Left lung (tissue), 10 donors: Measurements from ENCODE around the gene LRRC4C. TPM values are rescaled to one million over a fixed set of nuclear protein-coding genes. Genes with fewer than 3 reads are reported as not detected.
"Not testable (repeated sequence)": the region's sequence is repeated elsewhere in the genome, so short reads cannot be mapped to it uniquely, and the experiment has no call there.

Source experiments
- ATAC-seq: fragments of 200-7000 bp; cut with Tn5 transposase; one replicate; pipeline ENCODE4 v1.9.1; 2020; ENCODE audit warnings: moderate library complexity
- DNase-seq, 4 donors: peaks; one replicate each; pipeline ENCODE4 v3.0.0-alpha.2; 2013 to 2020
- H3K27ac ChIP-seq, 2 donors: fragments of 200-600 bp; sonication (generic) in 1 of 2; one replicate each; pipeline versions ENCODE4 v1.5.0 to v1.8.0; 2020 to 2021
- H3K27me3 ChIP-seq, 2 donors: fragments of 200-600 bp; sonication (generic) in 1 of 2; one replicate each; pipeline versions ENCODE4 v1.5.0 to v1.8.0; 2020 to 2021
- H3K36me3 ChIP-seq, 2 donors: fragments of 200-600 bp; sonication (generic) in 1 of 2; one replicate each; pipeline versions ENCODE4 v1.5.0 to v1.8.0; 2020 to 2021
- H3K4me1 ChIP-seq, 2 donors: fragments of 200-600 bp; one replicate each; pipeline ENCODE4 v1.8.0; 2021
- H3K4me3 ChIP-seq, 2 donors: fragments of 200-600 bp; sonication (generic) in 1 of 2; one replicate each; pipeline versions ENCODE4 v1.5.0 to v1.8.0; 2020 to 2021; ENCODE audit warnings: mild to moderate bottlenecking in 1 of 2
- H3K9me3 ChIP-seq, 2 donors: fragments of 200-600 bp; sonication (generic) in 1 of 2; one replicate each; pipeline versions ENCODE4 v1.5.0 to v1.8.0; 2020 to 2021
- intact Hi-C, 2 donors: fragments of 100-400 bp; cut with DNase I; formaldehyde crosslinking; loops; one replicate each; pipeline versions ENCODE4 v1.11.2 to v1.14.2; 2022
- polyA plus RNA-seq, 6 donors: library from polyadenylated mRNA; unstranded; fragments of 120-200 nt; gene quantifications; one replicate each; pipeline ENCODE4 v1.2.1, GENCODE V29; 2013; ENCODE audit not compliant: insufficient read length in 6 of 6
- total RNA-seq, 2 donors: library from RNA; stranded (reverse); fragmentation: NEBNext Ultra II Directional; extraction: Animal tissue kit (Norgen Biotek cat#: 25700); gene quantifications; one replicate each; pipeline ENCODE4 v1.2.1, GENCODE V29; 2021
- TF ChIP-seq, protein P1 (sequence below), 2 donors: fragments of 200-600 bp; sonication (generic) in 1 of 2; IDR thresholded peaks; one replicate each; pipeline versions ENCODE4 v1.5.0 to v1.8.0; 2021; ENCODE audit warnings: antibody characterized with exemption in 2 of 2
- donor health status: DM: no; HTN: yes; CAD: no.
- donor health status: DM: no; HTN: no; CAD: no.

LRRC4C gene
- total and polyA plus RNA-seq, 8 donors = 0.50 to 6.8 (median 4.2) TPM

DNA sequence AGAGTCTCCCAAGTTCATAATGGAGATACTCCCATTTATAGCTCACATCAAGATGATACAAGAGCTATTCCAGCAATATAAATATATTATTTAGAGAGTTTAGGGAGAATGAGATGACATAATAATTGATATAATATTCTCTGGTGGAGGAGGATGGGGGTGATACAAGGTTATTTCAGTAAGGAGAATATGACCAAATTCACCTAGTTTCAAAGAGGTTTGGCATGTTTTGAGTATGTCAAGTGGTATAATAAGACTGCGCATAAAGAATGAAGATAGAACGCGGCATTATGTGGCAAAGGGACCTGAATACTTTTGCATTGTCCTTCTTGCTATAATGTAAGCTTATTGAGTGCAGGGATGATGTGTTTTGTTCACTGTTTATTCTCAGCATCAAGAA lies 1283.5 kb downstream of the LRRC4C start:
- no peak for ATAC-seq
- H3K36me3 ChIP-seq = no peaks in the 10 kb centered on the region

DNA sequence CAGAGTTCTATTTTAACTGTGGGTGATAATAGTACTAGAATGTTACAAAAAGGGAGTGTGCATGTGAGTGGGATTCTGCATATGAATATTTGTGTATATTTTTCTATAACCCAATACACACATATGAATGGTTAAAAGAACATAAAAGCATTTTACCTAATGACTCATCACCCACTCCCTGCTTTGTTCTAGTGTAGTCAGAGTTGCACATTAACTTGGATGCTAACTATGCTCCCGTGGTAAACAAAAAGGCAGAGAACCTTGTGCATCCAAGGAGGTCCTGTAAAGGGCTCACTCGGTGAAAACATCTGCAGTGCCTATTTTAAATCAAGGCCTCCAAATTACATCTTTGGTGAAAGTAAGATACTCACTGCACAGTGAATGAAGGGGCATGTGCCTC lies 1289.4 kb downstream of the LRRC4C start:
- intact Hi-C loops = no loop called here
- Histone ChIP-seq H3K27ac (no peak overlapping the region), H3K27me3 (no peaks in the 10 kb centered on the region), H3K36me3 (no peaks in the 10 kb centered on the region), H3K4me1 (no peaks in the 10 kb centered on the region), H3K9me3 (peaks cover 0 to 10% of the 10 kb centered on the region in 2 donors), H3K4me3 (no peak overlapping the region)
- DNase-seq (no peak), ATAC-seq (no peak)
- TF ChIP-seq, protein P1, sequence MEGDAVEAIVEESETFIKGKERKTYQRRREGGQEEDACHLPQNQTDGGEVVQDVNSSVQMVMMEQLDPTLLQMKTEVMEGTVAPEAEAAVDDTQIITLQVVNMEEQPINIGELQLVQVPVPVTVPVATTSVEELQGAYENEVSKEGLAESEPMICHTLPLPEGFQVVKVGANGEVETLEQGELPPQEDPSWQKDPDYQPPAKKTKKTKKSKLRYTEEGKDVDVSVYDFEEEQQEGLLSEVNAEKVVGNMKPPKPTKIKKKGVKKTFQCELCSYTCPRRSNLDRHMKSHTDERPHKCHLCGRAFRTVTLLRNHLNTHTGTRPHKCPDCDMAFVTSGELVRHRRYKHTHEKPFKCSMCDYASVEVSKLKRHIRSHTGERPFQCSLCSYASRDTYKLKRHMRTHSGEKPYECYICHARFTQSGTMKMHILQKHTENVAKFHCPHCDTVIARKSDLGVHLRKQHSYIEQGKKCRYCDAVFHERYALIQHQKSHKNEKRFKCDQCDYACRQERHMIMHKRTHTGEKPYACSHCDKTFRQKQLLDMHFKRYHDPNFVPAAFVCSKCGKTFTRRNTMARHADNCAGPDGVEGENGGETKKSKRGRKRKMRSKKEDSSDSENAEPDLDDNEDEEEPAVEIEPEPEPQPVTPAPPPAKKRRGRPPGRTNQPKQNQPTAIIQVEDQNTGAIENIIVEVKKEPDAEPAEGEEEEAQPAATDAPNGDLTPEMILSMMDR (IDR thresholded peaks at IDR 0.05) = no peak

More for the DNA sequence above, 1283.5 kb downstream of the LRRC4C start:
- intact Hi-C loops = no loop called here
- no peak for DNase-seq
- TF ChIP-seq, protein P1 (IDR thresholded peaks at IDR 0.05) = no peak
- Histone ChIP-seq H3K4me1 (no peaks in the 10 kb centered on the region), H3K27me3 (no peaks in the 10 kb centered on the region), H3K9me3 (peaks cover 0 to 2% of the 10 kb centered on the region in 2 donors), H3K27ac (no peak overlapping the region), H3K4me3 (no peak overlapping the region)

DNA sequence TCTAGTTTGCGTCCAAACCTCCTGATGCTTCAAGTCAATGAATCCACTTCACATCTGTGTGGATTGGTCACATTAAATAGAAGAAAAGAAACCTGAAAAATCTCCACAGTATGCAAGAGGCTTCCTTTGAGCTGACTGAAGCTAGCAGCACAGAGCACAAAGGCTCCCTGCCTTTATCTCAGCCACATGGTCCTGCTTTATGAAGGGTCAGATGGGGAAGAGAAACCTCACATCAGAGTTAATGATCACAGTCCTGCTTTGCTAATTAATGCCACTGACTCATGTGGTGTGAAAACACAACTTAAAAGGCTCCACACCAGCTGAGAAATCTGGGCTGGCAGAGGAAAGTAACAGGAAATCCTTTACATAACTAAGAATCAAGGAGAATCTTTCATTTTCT lies 1291.0 kb downstream of the LRRC4C start:
- Histone ChIP-seq H3K4me3 (no peak overlapping the region), H3K27ac (no peak overlapping the region), H3K27me3 (no peaks in the 10 kb centered on the region), H3K4me1 (no peaks in the 10 kb centered on the region), H3K9me3 (peaks cover 0 to 10% of the 10 kb centered on the region in 2 donors), H3K36me3 (no peaks in the 10 kb centered on the region)
- intact Hi-C loops = no loop called here
- TF ChIP-seq, protein P1 (IDR thresholded peaks at IDR 0.05) = no peak
- DNase-seq (no peak), ATAC-seq (no peak)

DNA sequence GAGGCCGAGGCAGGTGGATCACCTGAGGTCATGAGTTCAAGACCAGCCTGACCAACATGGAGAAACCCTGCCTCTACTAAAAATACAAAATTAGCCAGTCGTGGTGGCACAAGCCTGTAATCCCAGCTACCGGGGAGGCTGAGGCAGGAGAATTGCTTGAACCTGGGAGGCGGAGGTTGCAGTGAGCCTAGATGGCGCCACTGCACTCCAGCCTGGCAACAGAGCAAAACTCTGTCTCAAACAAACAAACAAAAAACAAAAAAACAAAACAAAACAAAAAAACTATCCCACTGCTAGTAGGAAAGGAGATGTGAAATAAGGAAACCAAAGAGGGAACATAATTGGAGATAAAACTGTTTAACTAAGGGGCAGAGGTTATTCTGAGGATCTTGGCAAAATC lies 1291.6 kb downstream of the LRRC4C start:
- H3K4me3 ChIP-seq, H3K27me3 ChIP-seq, H3K27ac ChIP-seq, ATAC-seq, intact Hi-C loops, H3K36me3 ChIP-seq, H3K4me1 ChIP-seq, DNase-seq: not testable (repeated sequence)
- peaks cover 0 to 10% of the 10 kb centered on the region in 2 donors for H3K9me3 ChIP-seq

DNA sequence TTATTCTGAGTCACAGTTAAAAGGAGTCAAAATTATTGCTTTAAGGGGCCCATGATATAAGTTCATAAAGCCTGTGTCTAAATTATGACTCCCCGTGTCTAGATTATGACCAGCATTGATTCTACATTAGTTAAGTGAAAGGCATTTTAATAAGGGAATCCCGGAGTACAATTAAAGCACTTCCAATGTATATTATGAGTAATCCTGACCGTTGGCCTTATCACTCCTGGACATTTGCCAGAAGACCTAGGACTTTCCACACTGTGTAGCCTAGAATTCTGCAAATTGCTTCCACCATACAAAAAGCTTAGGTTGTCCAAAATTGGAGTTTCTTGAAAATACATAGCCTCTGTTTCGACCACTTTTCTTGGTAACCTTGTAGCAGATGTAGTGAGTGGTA lies 1292.6 kb downstream of the LRRC4C start:
- no peak overlapping the region for H3K27ac ChIP-seq
- intact Hi-C loops = no loop called here
- H3K4me3 ChIP-seq = no peak overlapping the region
- H3K36me3 ChIP-seq = no peaks in the 10 kb centered on the region
- no peak for DNase-seq
- TF ChIP-seq, protein P1 (IDR thresholded peaks at IDR 0.05) = no peak
- no peak for ATAC-seq
- no peaks in the 10 kb centered on the region for H3K4me1 ChIP-seq
- H3K27me3 ChIP-seq = no peaks in the 10 kb centered on the region
- peaks cover 0 to 10% of the 10 kb centered on the region in 2 donors for H3K9me3 ChIP-seq
